Thyroid gland (tissue), 4 donors: Measurements from ENCODE around the gene UTS2R. TPM values are rescaled to one million over a fixed set of nuclear protein-coding genes. Genes with fewer than 3 reads are reported as not detected.
A peak's percentile ranks its signal among the peaks of the same experiment; 100 is the strongest.

Experiments
- DNase-seq, 2 donors: peaks; one replicate each; pipeline ENCODE4 v3.0.0-alpha.2; 2019
- H3K27ac ChIP-seq, 3 donors: fragments of 200-600 bp; sonication (generic); 1 replicate in 2 of 3; 2 replicates in 1 of 3; pipeline ENCODE4 v1.5.1; 2016 to 2019; ENCODE audit warnings: mild to moderate bottlenecking in 1 of 3, moderate library complexity in 1 of 3
- H3K27me3 ChIP-seq: fragments of 200-600 bp; sonication (generic); one replicate; pipeline ENCODE4 v1.5.1; 2019
- H3K36me3 ChIP-seq, 2 donors: fragments of 200-600 bp; sonication (generic); one replicate each; pipeline ENCODE4 v1.5.1; 2016 to 2019
- H3K4me1 ChIP-seq, 2 donors: fragments of 200-600 bp; sonication (generic); one replicate each; pipeline ENCODE4 v1.5.1; 2017 to 2019
- H3K4me3 ChIP-seq, 3 donors: fragments of 200-600 bp; sonication (generic); replicated peaks in 1 of 3; 1 replicate in 2 of 3; 2 replicates in 1 of 3; pipeline ENCODE4 v1.5.1; 2016; ENCODE audit warnings: mild to moderate bottlenecking in 1 of 3
- H3K9me3 ChIP-seq: fragments of 200-600 bp; sonication (generic); one replicate; pipeline ENCODE4 v1.5.1; 2017
- CTCF ChIP-seq, 6 experiments: fragments of 200-600 bp in 3 of 6; fragments of 450-650 bp in 3 of 6; sonication (generic) in 3 of 6; IDR thresholded peaks; one replicate each; pipeline ENCODE4 v1.5.1; 2016 to 2019; ENCODE audit warnings: antibody characterized with exemption in 6 of 6, mild to moderate bottlenecking in 2 of 6, inconsistent platforms in 1 of 6, moderate library complexity in 1 of 6
- POLR2A ChIP-seq, 2 donors: fragments of 450-650 bp; IDR thresholded peaks; one replicate each; pipeline ENCODE4 v1.6.1; 2017; ENCODE audit warnings: antibody characterized with exemption in 2 of 2, mild to moderate bottlenecking in 2 of 2, moderate library complexity in 1 of 2
- WGBS, 2 donors: methylation state at CpG; one replicate each; pipeline ENCODE4 v1.1.5; 2017; 5-methylcytosine and 5-hydroxymethylcytosine counted together
- intact Hi-C: fragments of 100-400 bp; cut with DNase I; formaldehyde crosslinking; loops from one replicate; pipeline ENCODE4 v1.15.1; 2023
- total RNA-seq, 4 donors: library from RNA; depleted of rRNA; stranded (reverse); fragments of >200 nt; gene quantifications; one replicate each; pipeline ENCODE4 v1.2.3, GENCODE V29; 2016

The UTS2R gene
- total RNA-seq, 4 donors from 2014 or later: 0.22 to 6.6 (median 3.9) TPM

GRCh38 chr17:82331345-82331939 lies 40.1 kb upstream of the UTS2R start:
- Histone ChIP-seq H3K4me1 (peaks cover 27 to 41% of the 10 kb centered on the region in 2 donors), H3K9me3 (no peaks in the 10 kb centered on the region), H3K27ac (no peak overlapping the region), H3K36me3 (no peaks in the 10 kb centered on the region), H3K4me3 (no peak overlapping the region), H3K27me3 (no peaks in the 10 kb centered on the region)
- intact Hi-C loops: no loop called here
- TF ChIP-seq CTCF (IDR thresholded peaks at IDR 0.05): no peak
- TF ChIP-seq POLR2A (IDR thresholded peaks at IDR 0.05): no peak
- no peak for DNase-seq
- 91% methylated on average over 25 of the region's 25 CpGs for WGBS, 2 donors

- WGBS, 2 donors: 11 to 22% methylated on average over 6 to 17 of the region's 32 CpGs
- TF ChIP-seq POLR2A (IDR thresholded peaks at IDR 0.05) (no peak), CTCF (IDR thresholded peaks at IDR 0.05) (no peak)
- Histone ChIP-seq H3K9me3 (no peaks in the 10 kb centered on the region), H3K27ac (no peak overlapping the region), H3K4me3 (peak overlapping the region in 1 of 3 donors; percentile 46), H3K27me3 (no peaks in the 10 kb centered on the region), H3K4me1 (peaks cover 27 to 41% of the 10 kb centered on the region in 2 donors), H3K36me3 (no peaks in the 10 kb centered on the region)
- intact Hi-C loops: no loop called here
- DNase-seq: peak; percentile 52 to 57
Measured at GRCh38 chr17:82332669-82333278, 38.8 kb upstream of the UTS2R start.

- Histone ChIP-seq H3K36me3 (no peaks in the 10 kb centered on the region), H3K27ac (no peak within 1 kb of the TSS), H3K27me3 (no peaks in the 10 kb centered on the region), H3K4me3 (peak within 1 kb of the TSS in 2 of 3 donors; percentile 44 to 46), H3K4me1 (peaks cover 27 to 41% of the 10 kb centered on the region in 2 donors), H3K9me3 (no peaks in the 10 kb centered on the region)
- intact Hi-C loops: no loop called here
- TF ChIP-seq POLR2A (IDR thresholded peaks at IDR 0.05) (no peak), CTCF (IDR thresholded peaks at IDR 0.05) (no peak)
- peak; percentile 37 to 52 for DNase-seq
- whole genome bisulfite sequencing, 2 donors: 1% methylated on average over 17 to 25 of the region's 90 CpGs
Measured at GRCh38 chr17:82333279-82334171, 38.0 kb upstream of the UTS2R start, which contains the start of gene SECTM1. SECTM1 (minus strand) TSS chr17:82333766; CDS start chr17:82327240, 6,526 bp downstream.

GRCh38 chr17:82334204-82334621 lies 37.4 kb upstream of the UTS2R start:
- TF ChIP-seq CTCF (IDR thresholded peaks at IDR 0.05) (no peak), POLR2A (IDR thresholded peaks at IDR 0.05) (no peak)
- Histone ChIP-seq H3K27me3 (no peaks in the 10 kb centered on the region), H3K27ac (no peak overlapping the region), H3K9me3 (no peaks in the 10 kb centered on the region), H3K36me3 (no peaks in the 10 kb centered on the region), H3K4me3 (peak overlapping the region in 1 of 3 donors; percentile 46), H3K4me1 (peaks cover 28 to 47% of the 10 kb centered on the region in 2 donors)
- intact Hi-C loops: no loop called here
- DNase-seq: no peak
- WGBS, 2 donors: 56 to 92% methylated on average over 18 to 22 of the region's 25 CpGs
